Measurements from ENCODE around the gene AMN1.

The AMN1 gene

DNA sequence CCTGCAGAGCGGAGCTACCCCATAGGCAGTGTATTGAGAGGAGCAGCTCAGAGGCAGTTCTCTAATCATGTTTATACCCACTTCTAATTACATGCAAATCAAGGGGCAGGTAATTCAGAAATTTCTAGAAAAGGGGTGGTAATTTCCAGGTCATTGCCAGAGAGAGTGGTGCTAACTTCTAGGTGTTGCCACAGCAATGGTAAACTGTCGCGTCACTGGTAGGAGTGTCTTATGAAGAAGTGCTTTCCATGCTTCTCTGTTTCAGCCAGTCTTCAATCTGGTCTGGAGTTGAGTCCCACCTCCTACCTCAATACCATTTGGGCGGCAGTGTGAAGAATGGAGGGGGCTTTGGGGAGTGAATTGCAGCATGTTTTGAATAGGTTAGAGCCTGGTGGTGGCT lies 8.5 kb upstream of the AMN1 start:
- no peak for TF ChIP-seq KLF7 (tag by site-specific recombination; IDR thresholded peaks at IDR 0.05; ENCODE audit: borderline replicate concordance)
- no peak for TF ChIP-seq WT1 (tag by site-specific recombination; IDR thresholded peaks at IDR 0.05)
- TF ChIP-seq ZNF132 (tag by site-specific recombination; IDR thresholded peaks at IDR 0.05; ENCODE audit: borderline replicate concordance) = no peak
- no peak for TF ChIP-seq ZNF121 (tag by site-specific recombination; IDR thresholded peaks at IDR 0.05)
- no peak for TF ChIP-seq ZNF747 (tag by site-specific recombination; IDR thresholded peaks at IDR 0.05)
- ChIA-PET POLR2A (no interaction called here), CTCF (no interaction called here)
- H3K36me3 ChIP-seq (ENCODE audit: control insufficient read depth in 2 of 2, insufficient read depth in 1 of 2, low read length in 2 of 2) = no peaks in the 10 kb centered on the region
- H3K27ac ChIP-seq (ENCODE audit: extremely low read depth, low read depth, low read length) = no peak overlapping the region
- no peaks in the 10 kb centered on the region; the same call in 1 of the 2 replicates for H3K4me1 ChIP-seq (ENCODE audit: control insufficient read depth, insufficient read depth, low read length)
- H3K9me3 ChIP-seq (ENCODE audit: control insufficient read depth, insufficient read depth, low read depth, low read length) = no peaks in the 10 kb centered on the region
- no peak overlapping the region for H3K4me3 ChIP-seq (ENCODE audit: low read depth, low read length)

DNA sequence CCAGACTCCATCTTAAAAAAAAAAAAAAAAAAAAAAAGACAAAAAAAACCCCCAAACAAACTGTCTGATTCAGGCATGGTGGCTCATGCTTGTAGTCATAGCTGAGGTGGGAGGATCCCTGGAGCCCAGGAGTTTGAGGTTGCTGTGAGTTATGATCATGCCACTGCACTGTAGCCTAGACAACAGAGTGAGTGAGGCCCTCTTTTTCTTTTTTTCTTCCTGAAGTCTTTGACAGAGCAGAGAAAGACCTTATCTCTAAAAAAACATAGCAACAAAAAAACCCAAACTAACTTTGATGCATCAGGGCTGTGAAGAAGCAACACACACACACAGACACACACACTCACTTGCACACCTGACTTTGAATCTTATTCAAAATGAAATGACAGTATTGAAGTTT lies 7.7 kb upstream of the AMN1 start:
- Histone ChIP-seq H3K27ac (ENCODE audit: extremely low read depth, low read depth, low read length) (no peak overlapping the region), H3K4me1 (ENCODE audit: control insufficient read depth, insufficient read depth, low read length) (no peaks in the 10 kb centered on the region; the same call in 1 of the 2 replicates), H3K36me3 (ENCODE audit: control insufficient read depth in 2 of 2, insufficient read depth in 1 of 2, low read length in 2 of 2) (no peaks in the 10 kb centered on the region), H3K4me3 (ENCODE audit: low read depth, low read length) (no peak overlapping the region), H3K9me3 (ENCODE audit: control insufficient read depth, insufficient read depth, low read depth, low read length) (no peaks in the 10 kb centered on the region)
- POLR2A ChIA-PET = no interaction called here
- CTCF ChIA-PET = interaction anchor here (0.7 kb wide), 1 partner anchor 125 kb away, joined by 3 read pairs; no protein-coding TSS in a partner anchor
- TF ChIP-seq, protein P1, sequence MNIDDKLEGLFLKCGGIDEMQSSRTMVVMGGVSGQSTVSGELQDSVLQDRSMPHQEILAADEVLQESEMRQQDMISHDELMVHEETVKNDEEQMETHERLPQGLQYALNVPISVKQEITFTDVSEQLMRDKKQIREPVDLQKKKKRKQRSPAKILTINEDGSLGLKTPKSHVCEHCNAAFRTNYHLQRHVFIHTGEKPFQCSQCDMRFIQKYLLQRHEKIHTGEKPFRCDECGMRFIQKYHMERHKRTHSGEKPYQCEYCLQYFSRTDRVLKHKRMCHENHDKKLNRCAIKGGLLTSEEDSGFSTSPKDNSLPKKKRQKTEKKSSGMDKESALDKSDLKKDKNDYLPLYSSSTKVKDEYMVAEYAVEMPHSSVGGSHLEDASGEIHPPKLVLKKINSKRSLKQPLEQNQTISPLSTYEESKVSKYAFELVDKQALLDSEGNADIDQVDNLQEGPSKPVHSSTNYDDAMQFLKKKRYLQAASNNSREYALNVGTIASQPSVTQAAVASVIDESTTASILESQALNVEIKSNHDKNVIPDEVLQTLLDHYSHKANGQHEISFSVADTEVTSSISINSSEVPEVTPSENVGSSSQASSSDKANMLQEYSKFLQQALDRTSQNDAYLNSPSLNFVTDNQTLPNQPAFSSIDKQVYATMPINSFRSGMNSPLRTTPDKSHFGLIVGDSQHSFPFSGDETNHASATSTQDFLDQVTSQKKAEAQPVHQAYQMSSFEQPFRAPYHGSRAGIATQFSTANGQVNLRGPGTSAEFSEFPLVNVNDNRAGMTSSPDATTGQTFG (tag by site-specific recombination; IDR thresholded peaks at IDR 0.05; ENCODE audit: borderline replicate concordance) = no peak
- TF ChIP-seq ZNF501 (tag by site-specific recombination; IDR thresholded peaks at IDR 0.05) (no peak), ZNF138 (tag by site-specific recombination; IDR thresholded peaks at IDR 0.05; ENCODE audit: borderline replicate concordance) (no peak), ZNF184 (tag by site-specific recombination; IDR thresholded peaks at IDR 0.05) (no peak), ZNF558 (tag by site-specific recombination; IDR thresholded peaks at IDR 0.05) (no peak), HOXD13 (CRISPR knock-in tag; IDR thresholded peaks at IDR 0.05; ENCODE audit: borderline replicate concordance) (no peak), ZNF341 (tag by site-specific recombination; IDR thresholded peaks at IDR 0.05; ENCODE audit: low read depth) (no peak), ZNF664 (tag by site-specific recombination; IDR thresholded peaks at IDR 0.05) (no peak), OSR2 (tag by site-specific recombination; IDR thresholded peaks at IDR 0.05) (no peak), BCL11B (tag by site-specific recombination; IDR thresholded peaks at IDR 0.05; ENCODE audit: low read depth) (no peak)
- TF ChIP-seq, protein P2, sequence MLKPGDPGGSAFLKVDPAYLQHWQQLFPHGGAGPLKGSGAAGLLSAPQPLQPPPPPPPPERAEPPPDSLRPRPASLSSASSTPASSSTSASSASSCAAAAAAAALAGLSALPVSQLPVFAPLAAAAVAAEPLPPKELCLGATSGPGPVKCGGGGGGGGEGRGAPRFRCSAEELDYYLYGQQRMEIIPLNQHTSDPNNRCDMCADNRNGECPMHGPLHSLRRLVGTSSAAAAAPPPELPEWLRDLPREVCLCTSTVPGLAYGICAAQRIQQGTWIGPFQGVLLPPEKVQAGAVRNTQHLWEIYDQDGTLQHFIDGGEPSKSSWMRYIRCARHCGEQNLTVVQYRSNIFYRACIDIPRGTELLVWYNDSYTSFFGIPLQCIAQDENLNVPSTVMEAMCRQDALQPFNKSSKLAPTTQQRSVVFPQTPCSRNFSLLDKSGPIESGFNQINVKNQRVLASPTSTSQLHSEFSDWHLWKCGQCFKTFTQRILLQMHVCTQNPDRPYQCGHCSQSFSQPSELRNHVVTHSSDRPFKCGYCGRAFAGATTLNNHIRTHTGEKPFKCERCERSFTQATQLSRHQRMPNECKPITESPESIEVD (tag by site-specific recombination; IDR thresholded peaks at IDR 0.05) = no peak
- TF ChIP-seq, protein P3, sequence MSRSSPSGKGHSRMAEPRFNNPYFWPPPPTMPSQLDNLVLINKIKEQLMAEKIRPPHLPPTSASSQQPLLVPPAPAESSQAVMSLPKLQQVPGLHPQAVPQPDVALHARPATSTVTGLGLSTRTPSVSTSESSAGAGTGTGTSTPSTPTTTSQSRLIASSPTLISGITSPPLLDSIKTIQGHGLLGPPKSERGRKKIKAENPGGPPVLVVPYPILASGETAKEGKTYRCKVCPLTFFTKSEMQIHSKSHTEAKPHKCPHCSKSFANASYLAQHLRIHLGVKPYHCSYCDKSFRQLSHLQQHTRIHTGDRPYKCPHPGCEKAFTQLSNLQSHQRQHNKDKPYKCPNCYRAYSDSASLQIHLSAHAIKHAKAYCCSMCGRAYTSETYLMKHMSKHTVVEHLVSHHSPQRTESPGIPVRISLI (tag by site-specific recombination; IDR thresholded peaks at IDR 0.05) = no peak
- TF ChIP-seq, protein P4, sequence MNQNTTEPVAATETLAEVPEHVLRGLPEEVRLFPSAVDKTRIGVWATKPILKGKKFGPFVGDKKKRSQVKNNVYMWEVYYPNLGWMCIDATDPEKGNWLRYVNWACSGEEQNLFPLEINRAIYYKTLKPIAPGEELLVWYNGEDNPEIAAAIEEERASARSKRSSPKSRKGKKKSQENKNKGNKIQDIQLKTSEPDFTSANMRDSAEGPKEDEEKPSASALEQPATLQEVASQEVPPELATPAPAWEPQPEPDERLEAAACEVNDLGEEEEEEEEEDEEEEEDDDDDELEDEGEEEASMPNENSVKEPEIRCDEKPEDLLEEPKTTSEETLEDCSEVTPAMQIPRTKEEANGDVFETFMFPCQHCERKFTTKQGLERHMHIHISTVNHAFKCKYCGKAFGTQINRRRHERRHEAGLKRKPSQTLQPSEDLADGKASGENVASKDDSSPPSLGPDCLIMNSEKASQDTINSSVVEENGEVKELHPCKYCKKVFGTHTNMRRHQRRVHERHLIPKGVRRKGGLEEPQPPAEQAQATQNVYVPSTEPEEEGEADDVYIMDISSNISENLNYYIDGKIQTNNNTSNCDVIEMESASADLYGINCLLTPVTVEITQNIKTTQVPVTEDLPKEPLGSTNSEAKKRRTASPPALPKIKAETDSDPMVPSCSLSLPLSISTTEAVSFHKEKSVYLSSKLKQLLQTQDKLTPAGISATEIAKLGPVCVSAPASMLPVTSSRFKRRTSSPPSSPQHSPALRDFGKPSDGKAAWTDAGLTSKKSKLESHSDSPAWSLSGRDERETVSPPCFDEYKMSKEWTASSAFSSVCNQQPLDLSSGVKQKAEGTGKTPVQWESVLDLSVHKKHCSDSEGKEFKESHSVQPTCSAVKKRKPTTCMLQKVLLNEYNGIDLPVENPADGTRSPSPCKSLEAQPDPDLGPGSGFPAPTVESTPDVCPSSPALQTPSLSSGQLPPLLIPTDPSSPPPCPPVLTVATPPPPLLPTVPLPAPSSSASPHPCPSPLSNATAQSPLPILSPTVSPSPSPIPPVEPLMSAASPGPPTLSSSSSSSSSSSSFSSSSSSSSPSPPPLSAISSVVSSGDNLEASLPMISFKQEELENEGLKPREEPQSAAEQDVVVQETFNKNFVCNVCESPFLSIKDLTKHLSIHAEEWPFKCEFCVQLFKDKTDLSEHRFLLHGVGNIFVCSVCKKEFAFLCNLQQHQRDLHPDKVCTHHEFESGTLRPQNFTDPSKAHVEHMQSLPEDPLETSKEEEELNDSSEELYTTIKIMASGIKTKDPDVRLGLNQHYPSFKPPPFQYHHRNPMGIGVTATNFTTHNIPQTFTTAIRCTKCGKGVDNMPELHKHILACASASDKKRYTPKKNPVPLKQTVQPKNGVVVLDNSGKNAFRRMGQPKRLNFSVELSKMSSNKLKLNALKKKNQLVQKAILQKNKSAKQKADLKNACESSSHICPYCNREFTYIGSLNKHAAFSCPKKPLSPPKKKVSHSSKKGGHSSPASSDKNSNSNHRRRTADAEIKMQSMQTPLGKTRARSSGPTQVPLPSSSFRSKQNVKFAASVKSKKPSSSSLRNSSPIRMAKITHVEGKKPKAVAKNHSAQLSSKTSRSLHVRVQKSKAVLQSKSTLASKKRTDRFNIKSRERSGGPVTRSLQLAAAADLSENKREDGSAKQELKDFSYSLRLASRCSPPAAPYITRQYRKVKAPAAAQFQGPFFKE (tag by site-specific recombination; IDR thresholded peaks at IDR 0.05; ENCODE audit: borderline replicate concordance) = no peak
